HepG2 (cell line): ENCODE results near the gene CMTM3. TPM values are rescaled to one million over a fixed set of nuclear protein-coding genes. Genes with fewer than 3 reads are reported as not detected.

ENCODE experiments used
- CEBPZ ChIP-seq: IDR thresholded peaks from 2 replicates; pipeline ENCODE4 v1.6.1; 2012; ENCODE audit warnings: low read length, improper control_type of control experiment
- FOSL2 ChIP-seq: sonication (generic); formaldehyde crosslinking; IDR thresholded peaks from 2 replicates; pipeline ENCODE4 v1.4.0; 2020; ENCODE audit warnings: missing genetic modification reagents
- GMEB1 ChIP-seq: sonication (generic); formaldehyde crosslinking; IDR thresholded peaks from 2 replicates; pipeline ENCODE4 v1.5.1; 2020; ENCODE audit warnings: missing genetic modification reagents, mild to moderate bottlenecking, borderline replicate concordance
- KLF13 ChIP-seq: sonication (generic); formaldehyde crosslinking; IDR thresholded peaks from 2 replicates; pipeline ENCODE4 v1.4.0; 2020; ENCODE audit warnings: mild to moderate bottlenecking, missing genetic modification reagents
- MLXIP ChIP-seq: sonication (generic); formaldehyde crosslinking; IDR thresholded peaks from 2 replicates; pipeline ENCODE4 v1.9.0; 2021; ENCODE audit warnings: missing genetic modification reagents, borderline replicate concordance
- RBAK ChIP-seq: sonication (generic); formaldehyde crosslinking; IDR thresholded peaks from 2 replicates; pipeline ENCODE4 v1.5.1; 2020; ENCODE audit warnings: mild to moderate bottlenecking, missing genetic modification reagents
- ZBTB10 ChIP-seq: sonication (generic); formaldehyde crosslinking; IDR thresholded peaks from 2 replicates; pipeline ENCODE4 v1.4.0; 2020; ENCODE audit warnings: missing genetic modification reagents, borderline replicate concordance
- ZNF234 ChIP-seq: sonication (generic); formaldehyde crosslinking; conservative IDR thresholded peaks from 2 replicates; pipeline ENCODE4 v1.5.1; 2020; ENCODE audit warnings: mild to moderate bottlenecking, missing genetic modification reagents
- ZNF337 ChIP-seq: sonication (generic); formaldehyde crosslinking; IDR thresholded peaks from 2 replicates; pipeline ENCODE4 v1.5.1; 2020; ENCODE audit warnings: missing genetic modification reagents, low read depth, mild to moderate bottlenecking, borderline replicate concordance
- polyA plus RNA-seq, 8 experiments: library from polyadenylated mRNA; depleted of rRNA in 3 of 8; stranded (reverse) in 7 of 8; unstranded in 1 of 8; fragments of >200 nt; fragmentation: Illumina TruSeq in 4 of 8; extraction: Trizol in 4 of 8; gene quantifications; 2 replicates each; pipeline versions ENCODE4 v1.2.1 to v1.2.3, GENCODE V29; 2011 to 2016; ENCODE audit warnings: low read depth in 4 of 8, missing spikeins in 1 of 8, mixed read lengths in 1 of 8; ENCODE audit not compliant: insufficient read depth in 1 of 8
- total RNA-seq, 5 experiments: library from RNA; depleted of rRNA; stranded (reverse); fragments of >200 nt; fragmentation: Illumina TruSeq; extraction: Trizol; gene quantifications; 2 replicates each; pipeline ENCODE4 v1.2.3, GENCODE V29; 2016; ENCODE audit warnings: low read depth in 1 of 5
- TF ChIP-seq, protein P1 (sequence below), 2 experiments: sonication (generic) in 1 of 2; formaldehyde crosslinking in 1 of 2; IDR thresholded peaks; 2 replicates each; pipeline versions ENCODE4 v1.4.0 to v1.6.1; 2018 to 2020; ENCODE audit warnings: missing genetic modification reagents in 2 of 2, borderline replicate concordance in 1 of 2, low read depth in 1 of 2, mild to moderate bottlenecking in 1 of 2, missing biosample characterization in 1 of 2
- TF ChIP-seq, protein P2 (sequence below): fragments of 450-650 bp; IDR thresholded peaks from 2 replicates; pipeline ENCODE4 v1.6.1; 2016

Gene CMTM3
- total and polyA plus RNA-seq, 2 of the 13 experiments (the other 11 are each of a cell fraction or from before 2014, with no cell fraction given): 29.2 to 48.7 TPM

- TF ChIP-seq CEBPZ (no peak), FOSL2 (peak; percentile 46; the same call in 1 of the 2 replicates), ZNF234 (CRISPR knock-in tag) (no peak), RBAK (CRISPR knock-in tag) (no peak), KLF13 (peak; percentile 34; the same call in 1 of the 2 replicates), ZBTB10 (no peak), GMEB1 (CRISPR knock-in tag) (peak; percentile 57), MLXIP (CRISPR knock-in tag) (no peak), ZNF337 (0 out of 2 replicates have a peak, but pooled peaks have one; percentile 56)
- TF ChIP-seq, protein P1, sequence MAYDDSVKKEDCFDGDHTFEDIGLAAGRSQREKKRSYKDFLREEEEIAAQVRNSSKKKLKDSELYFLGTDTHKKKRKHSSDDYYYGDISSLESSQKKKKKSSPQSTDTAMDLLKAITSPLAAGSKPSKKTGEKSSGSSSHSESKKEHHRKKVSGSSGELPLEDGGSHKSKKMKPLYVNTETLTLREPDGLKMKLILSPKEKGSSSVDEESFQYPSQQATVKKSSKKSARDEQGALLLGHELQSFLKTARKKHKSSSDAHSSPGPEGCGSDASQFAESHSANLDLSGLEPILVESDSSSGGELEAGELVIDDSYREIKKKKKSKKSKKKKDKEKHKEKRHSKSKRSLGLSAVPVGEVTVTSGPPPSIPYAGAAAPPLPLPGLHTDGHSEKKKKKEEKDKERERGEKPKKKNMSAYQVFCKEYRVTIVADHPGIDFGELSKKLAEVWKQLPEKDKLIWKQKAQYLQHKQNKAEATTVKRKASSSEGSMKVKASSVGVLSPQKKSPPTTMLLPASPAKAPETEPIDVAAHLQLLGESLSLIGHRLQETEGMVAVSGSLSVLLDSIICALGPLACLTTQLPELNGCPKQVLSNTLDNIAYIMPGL (CRISPR knock-in tag; IDR thresholded peaks at IDR 0.05; ENCODE audit: borderline replicate concordance in 1 of 2, low read depth in 1 of 2): peak; percentile 32 to 75; a peak in 2 of 4 replicates
- TF ChIP-seq, protein P2, sequence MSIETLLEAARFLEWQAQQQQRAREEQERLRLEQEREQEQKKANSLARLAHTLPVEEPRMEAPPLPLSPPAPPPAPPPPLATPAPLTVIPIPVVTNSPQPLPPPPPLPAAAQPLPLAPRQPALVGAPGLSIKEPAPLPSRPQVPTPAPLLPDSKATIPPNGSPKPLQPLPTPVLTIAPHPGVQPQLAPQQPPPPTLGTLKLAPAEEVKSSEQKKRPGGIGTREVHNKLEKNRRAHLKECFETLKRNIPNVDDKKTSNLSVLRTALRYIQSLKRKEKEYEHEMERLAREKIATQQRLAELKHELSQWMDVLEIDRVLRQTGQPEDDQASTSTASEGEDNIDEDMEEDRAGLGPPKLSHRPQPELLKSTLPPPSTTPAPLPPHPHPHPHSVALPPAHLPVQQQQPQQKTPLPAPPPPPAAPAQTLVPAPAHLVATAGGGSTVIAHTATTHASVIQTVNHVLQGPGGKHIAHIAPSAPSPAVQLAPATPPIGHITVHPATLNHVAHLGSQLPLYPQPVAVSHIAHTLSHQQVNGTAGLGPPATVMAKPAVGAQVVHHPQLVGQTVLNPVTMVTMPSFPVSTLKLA: no peak; the same call in 1 of the 2 replicates
Observed at GRCh38 chr16:66603537-66604375, 748 bp upstream of the CMTM3 start (continued).
